ENCODE results near the gene AKR1C2.
"Not testable (repeated sequence)": the region's sequence is repeated elsewhere in the genome, so short reads cannot be mapped to it uniquely, and the experiment has no call there.

Gene AKR1C2

GRCh38 chr10:5035356-5035755, 31.7 kb upstream of the AKR1C2 start:
- H3K4me3 ChIP-seq (replicated peaks in 1 of 2; ENCODE audit: low read depth in 2 of 2, low read length in 2 of 2) = no peak overlapping the region
- no peak for DNase-seq (ENCODE audit: low read depth in 2 of 2)
- TF ChIP-seq CTCF (IDR thresholded peaks at IDR 0.05; ENCODE audit: low read depth, low read length) = no peak

- no peak for DNase-seq (ENCODE audit: low read depth in 2 of 2)
- no peak overlapping the region for H3K4me3 ChIP-seq (replicated peaks in 1 of 2; ENCODE audit: low read depth in 2 of 2, low read length in 2 of 2)
- TF ChIP-seq CTCF (IDR thresholded peaks at IDR 0.05; ENCODE audit: low read depth, low read length) = no peak
Measured at GRCh38 chr10:5034588-5034987, 30.9 kb upstream of the AKR1C2 start.

- no peak for TF ChIP-seq CTCF (IDR thresholded peaks at IDR 0.05; ENCODE audit: low read depth, low read length)
- peak; percentile 65 to 95 for DNase-seq (ENCODE audit: low read depth in 2 of 2)
Measured at GRCh38 chr10:5033061-5033778, 29.6 kb upstream of the AKR1C2 start.

GRCh38 chr10:5032444-5032843, 28.8 kb upstream of the AKR1C2 start:
- not testable (repeated sequence) for DNase-seq (ENCODE audit: low read depth in 2 of 2); H3K4me3 ChIP-seq (replicated peaks in 1 of 2; ENCODE audit: low read depth in 2 of 2, low read length in 2 of 2)

More at GRCh38 chr10:5033061-5033778, 29.6 kb upstream of the AKR1C2 start:
- H3K4me3 ChIP-seq (replicated peaks in 1 of 2; ENCODE audit: low read depth in 2 of 2, low read length in 2 of 2) = no peak overlapping the region

- not testable (repeated sequence) for DNase-seq (ENCODE audit: low read depth in 2 of 2); H3K4me3 ChIP-seq (replicated peaks in 1 of 2; ENCODE audit: low read depth in 2 of 2, low read length in 2 of 2)
Measured at GRCh38 chr10:5031588-5031987, 27.9 kb upstream of the AKR1C2 start.

- H3K4me3 ChIP-seq (replicated peaks in 1 of 2; ENCODE audit: low read depth in 2 of 2, low read length in 2 of 2) = no peak overlapping the region
- no peak for DNase-seq (ENCODE audit: low read depth in 2 of 2)
- TF ChIP-seq CTCF (IDR thresholded peaks at IDR 0.05; ENCODE audit: low read depth, low read length) = no peak
Measured at GRCh38 chr10:5030989-5031388, 27.3 kb upstream of the AKR1C2 start.

GRCh38 chr10:5025461-5025881, 21.8 kb upstream of the AKR1C2 start:
- not testable (repeated sequence) for DNase-seq (ENCODE audit: low read depth in 2 of 2); H3K4me3 ChIP-seq (replicated peaks in 1 of 2; ENCODE audit: low read depth in 2 of 2, low read length in 2 of 2)

GRCh38 chr10:5023177-5023805, 19.6 kb upstream of the AKR1C2 start:
- H3K4me3 ChIP-seq (replicated peaks in 1 of 2; ENCODE audit: low read depth in 2 of 2, low read length in 2 of 2) = no peak overlapping the region
- DNase-seq (ENCODE audit: low read depth in 2 of 2) = no peak
- no peak for TF ChIP-seq CTCF (IDR thresholded peaks at IDR 0.05; ENCODE audit: low read depth, low read length)

- not testable (repeated sequence) for DNase-seq (ENCODE audit: low read depth in 2 of 2); H3K4me3 ChIP-seq (replicated peaks in 1 of 2; ENCODE audit: low read depth in 2 of 2, low read length in 2 of 2)
Measured at GRCh38 chr10:5021624-5022290, 18.1 kb upstream of the AKR1C2 start.

- peak in 1 of 2 donors; percentile 52 for DNase-seq (ENCODE audit: low read depth in 2 of 2)
- H3K4me3 ChIP-seq (replicated peaks in 1 of 2; ENCODE audit: low read depth in 2 of 2, low read length in 2 of 2) = not testable (repeated sequence)
Measured at GRCh38 chr10:5019770-5020612, 16.3 kb upstream of the AKR1C2 start.

Measured in cardiac fibroblast (primary cell).